SK-N-SH (cell line): ENCODE measurements around the gene RPS6KA2. TPM values are rescaled to one million over a fixed set of nuclear protein-coding genes. Genes with fewer than 3 reads are reported as not detected.

Source experiments
- CTCF ChIA-PET: fragments of 300-600, 350-600 bp; formaldehyde crosslinking; extraction: SDS; loops from one replicate; lab custom pipeline; 2021; lab: Yijun Ruan, JAX
- POLR2A ChIA-PET: fragments of 350-600 bp; sonication (Branson Sonifier 250); formaldehyde crosslinking; extraction: SDS; loops from one replicate; lab custom pipeline; 2020; ENCODE audit warnings: antibody characterized with exemption, inconsistent platforms; lab: Yijun Ruan, JAX
- DNase-seq: peaks from one replicate; pipeline ENCODE4 v3.0.0; 2012
- H2AFZ ChIP-seq: fragments of 200-600 bp; sonication (generic); 2 replicates; pipeline ENCODE4 v1.8.1; 2016; ENCODE audit warnings: antibody characterized with exemption, mild to moderate bottlenecking, low read depth
- H3F3A ChIP-seq: fragments of 200-600 bp; sonication (generic); replicated peaks from 2 replicates; pipeline ENCODE3; 2016; ENCODE audit warnings: antibody characterized with exemption, mild to moderate bottlenecking; ENCODE audit not compliant: insufficient read depth
- H3K27ac ChIP-seq, 2 experiments: fragments of 200-500 bp in 1 of 2; fragments of 200-600 bp in 1 of 2; sonication (Bioruptor generic) in 1 of 2; sonication (generic), shearing (Covaris generic) in 1 of 2; 2 replicates each; pipeline versions ENCODE4 v1.5.1 to v1.6.1; 2014 to 2016; ENCODE audit warnings: low read depth in 2 of 2, inconsistent platforms in 1 of 2, low read length in 1 of 2, mild to moderate bottlenecking in 1 of 2, mixed read lengths in 1 of 2
- H3K27me3 ChIP-seq: fragments of 200-600 bp; sonication (generic), shearing (Covaris generic); 2 replicates; pipeline ENCODE4 v1.6.1; 2016; ENCODE audit warnings: mixed run types; ENCODE audit not compliant: insufficient read depth
- H3K36me3 ChIP-seq, 2 experiments: fragments of 200-500 bp in 1 of 2; fragments of 200-600 bp in 1 of 2; sonication (Bioruptor generic) in 1 of 2; sonication (generic) in 1 of 2; replicated peaks in 1 of 2; 2 replicates each; pipeline versions ENCODE3 to v1.5.1; 2014 to 2016; ENCODE audit warnings: low read length in 1 of 2, mild to moderate bottlenecking in 1 of 2; ENCODE audit not compliant: insufficient read depth in 2 of 2, control insufficient read depth in 1 of 2
- H3K4me1 ChIP-seq, 2 experiments: fragments of 200-500 bp in 1 of 2; fragments of 200-600 bp in 1 of 2; sonication (Bioruptor generic) in 1 of 2; sonication (generic), shearing (Covaris generic) in 1 of 2; 2 replicates each; pipeline versions ENCODE4 v1.5.1 to v1.6.1; 2014 to 2016; ENCODE audit warnings: low read depth in 1 of 2, low read length in 1 of 2, mixed run types in 1 of 2; ENCODE audit not compliant: insufficient read depth in 2 of 2, control insufficient read depth in 1 of 2
- H3K4me2 ChIP-seq: fragments of 200-600 bp; sonication (generic), shearing (Covaris generic); 2 replicates; pipeline ENCODE4 v1.6.1; 2017; ENCODE audit warnings: mixed run types
- H3K4me3 ChIP-seq, 2 experiments: fragments of 200-500 bp in 1 of 2; fragments of 200-600 bp in 1 of 2; sonication (Bioruptor generic) in 1 of 2; sonication (generic), shearing (Covaris generic) in 1 of 2; 2 replicates each; pipeline versions ENCODE4 v1.5.1 to v1.8.1; 2014 to 2016; ENCODE audit warnings: low read depth in 2 of 2, inconsistent platforms in 1 of 2, low read length in 1 of 2, mild to moderate bottlenecking in 1 of 2, mixed read lengths in 1 of 2, moderate library complexity in 1 of 2
- H3K79me2 ChIP-seq: fragments of 200-600 bp; sonication (generic); 2 replicates; pipeline ENCODE4 v1.8.1; 2017; ENCODE audit warnings: mild to moderate bottlenecking; ENCODE audit not compliant: insufficient read depth
- H3K9ac ChIP-seq: fragments of 200-600 bp; sonication (generic); 2 replicates; pipeline ENCODE4 v1.6.1; 2017; ENCODE audit warnings: mixed run types
- H3K9me2 ChIP-seq: fragments of 200-600 bp; sonication (generic); 2 replicates; pipeline ENCODE4 v1.6.1; 2017; ENCODE audit warnings: mixed run types
- H3K9me3 ChIP-seq: fragments of 200-600 bp; sonication (generic); 2 replicates; pipeline ENCODE4 v1.6.1; 2017; ENCODE audit warnings: mixed run types, mild to moderate bottlenecking, moderate library complexity
- H4K20me1 ChIP-seq: fragments of 200-600 bp; sonication (generic); 2 replicates; pipeline ENCODE4 v1.6.1; 2017; ENCODE audit warnings: mild to moderate bottlenecking, mixed run types; ENCODE audit not compliant: insufficient read depth
- CHD2 ChIP-seq: fragments of 150-350 bp; IDR thresholded peaks from 2 replicates; pipeline ENCODE4 v1.6.1; 2018; ENCODE audit warnings: low read length; ENCODE audit not compliant: partially characterized antibody
- FOSL2 ChIP-seq: IDR thresholded peaks from 2 replicates; pipeline ENCODE4 v1.4.0; 2012; ENCODE audit warnings: low read depth, mild to moderate bottlenecking, moderate library complexity, borderline replicate concordance
- FOXM1 ChIP-seq: IDR thresholded peaks from 2 replicates; pipeline ENCODE4 v1.4.0; 2012; ENCODE audit warnings: low read depth, mild to moderate bottlenecking
- GABPA ChIP-seq: IDR thresholded peaks from 2 replicates; pipeline ENCODE4 v1.4.0; 2012; ENCODE audit warnings: low read depth, mild to moderate bottlenecking
- JUND ChIP-seq: IDR thresholded peaks from 2 replicates; pipeline ENCODE4 v1.4.0; 2012
- MEF2A ChIP-seq: IDR thresholded peaks from 2 replicates; pipeline ENCODE4 v1.4.0; 2012; ENCODE audit warnings: low read depth, borderline replicate concordance
- PBX3 ChIP-seq: IDR thresholded peaks from 2 replicates; pipeline ENCODE4; 2012
- REST ChIP-seq: IDR thresholded peaks from 2 replicates; pipeline ENCODE4 v1.6.1; 2012; ENCODE audit warnings: mild to moderate bottlenecking, low read depth, low read length, moderate library complexity
- RFX5 ChIP-seq: IDR thresholded peaks from 2 replicates; pipeline ENCODE4 v1.6.1; 2012; ENCODE audit warnings: mild to moderate bottlenecking, improper control_type of control experiment, low read length
- TEAD4 ChIP-seq: IDR thresholded peaks from 2 replicates; pipeline ENCODE4 v1.4.0; 2012; ENCODE audit warnings: mild to moderate bottlenecking, borderline replicate concordance; ENCODE audit not compliant: insufficient read depth
- USF1 ChIP-seq: IDR thresholded peaks from 2 replicates; pipeline ENCODE4 v1.4.0; 2012; ENCODE audit warnings: low read depth, borderline replicate concordance
- WGBS: methylation state at CpG from one replicate; pipeline ENCODE4 v1.1.6; 2017; ENCODE audit warnings: low lambda C conversion rate; 5-methylcytosine and 5-hydroxymethylcytosine counted together
- polyA plus RNA-seq, 3 experiments: library from polyadenylated mRNA; depleted of rRNA; stranded (reverse); fragments of >200 nt; gene quantifications; 2 replicates each; pipeline ENCODE4 v1.2.3, GENCODE V29; 2012

Gene RPS6KA2
- polyA plus RNA-seq, 1 of the 3 experiments (the other 2 are of a cell fraction), result 59.5 TPM

GRCh38 chr6:166587631-166588413 is 39.2 kb downstream of the RPS6KA2 start:
- Histone ChIP-seq H4K20me1 (no peaks in the 10 kb centered on the region), H3K9me2 (no peaks in the 10 kb centered on the region), H3F3A (peaks cover 7% of the 10 kb centered on the region), H3K4me1 (peaks cover 55 to 66% of the 10 kb centered on the region in 2 experiments), H3K9me3 (no peaks in the 10 kb centered on the region), H3K36me3 (peaks cover 0 to 17% of the 10 kb centered on the region in 2 experiments), H2AFZ (no peak overlapping the region), H3K27ac (peak overlapping the region; percentile 78 to 83; a peak in 3 of 4 replicates), H3K4me2 (no peak overlapping the region), H3K79me2 (peaks cover 86% of the 10 kb centered on the region), H3K4me3 (no peak overlapping the region), H3K9ac (no peak overlapping the region), H3K27me3 (no peaks in the 10 kb centered on the region)
- TF ChIP-seq FOXM1 (no peak), REST (peak; percentile 85)
- CTCF ChIA-PET, result interaction anchor here (0.6 kb wide), 1 partner anchor 143 kb away, joined by 3 read pairs; no protein-coding TSS in a partner anchor
- WGBS, result 85% methylated on average over 10 of the region's 10 CpGs
- POLR2A ChIA-PET, result no interaction called here
- no peak for DNase-seq

- 95% methylated on average over 9 of the region's 9 CpGs for WGBS
- POLR2A ChIA-PET, result no interaction called here
- H4K20me1 ChIP-seq, result no peaks in the 10 kb centered on the region
- H3K9me3 ChIP-seq, result no peaks in the 10 kb centered on the region
- peaks cover 0 to 17% of the 10 kb centered on the region in 2 experiments for H3K36me3 ChIP-seq
- no peak within 1 kb of the TSS for H3K4me3 ChIP-seq
- H3F3A ChIP-seq, result peaks cover 7% of the 10 kb centered on the region
- H3K27me3 ChIP-seq, result no peaks in the 10 kb centered on the region
- H3K9me2 ChIP-seq, result no peaks in the 10 kb centered on the region
- CTCF ChIA-PET, result no interaction called here
- H2AFZ ChIP-seq, result no peak within 1 kb of the TSS
- H3K79me2 ChIP-seq, result peaks cover 81% of the 10 kb centered on the region
- H3K4me1 ChIP-seq, result peaks cover 46 to 55% of the 10 kb centered on the region in 2 experiments
- TF ChIP-seq RFX5 (no peak), USF1 (peak; percentile 91), PBX3 (no peak), FOSL2 (no peak), CHD2 (no peak), GABPA (no peak), TEAD4 (no peak), MEF2A (no peak), JUND (no peak)
- peak; percentile 73 for DNase-seq
- peak within 1 kb of the TSS in 1 of 2 experiments; percentile 50; a peak in 2 of 4 replicates for H3K27ac ChIP-seq
- H3K9ac ChIP-seq, result no peak within 1 kb of the TSS
- no peak within 1 kb of the TSS for H3K4me2 ChIP-seq
These were observed 40.5 kb downstream of the RPS6KA2 start, which contains the start of gene RAMACL for GRCh38 chr6:166586424-166587156. RAMACL (minus strand) TSS chr6:166586678; CDS start chr6:166586477, 201 bp downstream.
